ENCODE results near the gene PON2. TPM values are rescaled to one million over a fixed set of nuclear protein-coding genes. Genes with fewer than 3 reads are reported as not detected.
A peak's percentile ranks its signal among the peaks of the same experiment; 100 is the strongest.

The PON2 gene
- total RNA-seq, 1 donor from 2014 or later, result 152 TPM

- H3K79me2 ChIP-seq (ENCODE audit: insufficient read depth, low read length), result no peaks in the 10 kb centered on the region
- H3K36me3 ChIP-seq (ENCODE audit: insufficient read depth, low read length), result no peaks in the 10 kb centered on the region
- peaks cover 5% of the 10 kb centered on the region for H3K4me1 Mint-ChIP-seq (ENCODE audit: low read depth, unreplicated experiment)
- no peaks in the 10 kb centered on the region for H3K4me1 ChIP-seq (ENCODE audit: insufficient read depth, low read length)
- peaks cover 3% of the 10 kb centered on the region for H3K9me3 ChIP-seq (ENCODE audit: insufficient read depth, low read depth, low read length)
- H2AFZ ChIP-seq (ENCODE audit: low read depth, low read length), result no peak overlapping the region
- DNase-seq (ENCODE audit: low read depth) (no peak), FAIRE-seq (no peak)
- H3K9ac ChIP-seq (ENCODE audit: low read length), result no peak overlapping the region
- H3K27ac Mint-ChIP-seq (ENCODE audit: unreplicated experiment), result no peak overlapping the region
- no peak overlapping the region for H3K4me2 ChIP-seq (ENCODE audit: low read length)
- H3K27me3 ChIP-seq (ENCODE audit: insufficient read depth, low read length), result no peaks in the 10 kb centered on the region
- H3K4me3 ChIP-seq (ENCODE audit: insufficient read depth, low read depth, low read length), result no peak overlapping the region
- peaks cover 1% of the 10 kb centered on the region for H3K36me3 Mint-ChIP-seq (ENCODE audit: low read depth, unreplicated experiment)
- TF ChIP-seq CTCF (IDR thresholded peaks at IDR 0.05; ENCODE audit: insufficient read depth, low read depth, low read length) (no peak), EZH2 (IDR thresholded peaks at IDR 0.05; ENCODE audit: insufficient read depth, low read length) (no peak)
- no peak overlapping the region for H3K27ac ChIP-seq (ENCODE audit: low read depth, low read length)
- no peak overlapping the region for H3K4me3 Mint-ChIP-seq (ENCODE audit: unreplicated experiment)
- no peaks in the 10 kb centered on the region for H4K20me1 ChIP-seq (ENCODE audit: insufficient read depth, low read length)
- H3K9me3 Mint-ChIP-seq (ENCODE audit: unreplicated experiment), result peaks cover 34% of the 10 kb centered on the region
- no peaks in the 10 kb centered on the region for H3K27me3 Mint-ChIP-seq (ENCODE audit: low read depth, unreplicated experiment)
Measured at GRCh38 chr7:95376632-95377400, 58.0 kb downstream of the PON2 start.

- Histone ChIP-seq H3K27ac (ENCODE audit: low read depth, low read length) (no peak overlapping the region), H3K27me3 (ENCODE audit: insufficient read depth, low read length) (no peaks in the 10 kb centered on the region), H2AFZ (ENCODE audit: low read depth, low read length) (no peak overlapping the region), H3K9me3 (ENCODE audit: insufficient read depth, low read depth, low read length) (peaks cover 3% of the 10 kb centered on the region), H4K20me1 (ENCODE audit: insufficient read depth, low read length) (no peaks in the 10 kb centered on the region), H3K4me2 (ENCODE audit: low read length) (no peak overlapping the region), H3K36me3 (ENCODE audit: insufficient read depth, low read length) (no peaks in the 10 kb centered on the region), H3K9ac (ENCODE audit: low read length) (no peak overlapping the region), H3K79me2 (ENCODE audit: insufficient read depth, low read length) (no peaks in the 10 kb centered on the region), H3K4me1 (ENCODE audit: insufficient read depth, low read length) (no peaks in the 10 kb centered on the region), H3K4me3 (ENCODE audit: insufficient read depth, low read depth, low read length) (no peak overlapping the region)
- TF ChIP-seq CTCF (IDR thresholded peaks at IDR 0.05; ENCODE audit: insufficient read depth, low read depth, low read length) (no peak), EZH2 (IDR thresholded peaks at IDR 0.05; ENCODE audit: insufficient read depth, low read length) (no peak)
- H3K27me3 Mint-ChIP-seq (ENCODE audit: low read depth, unreplicated experiment), result no peaks in the 10 kb centered on the region
- peaks cover 31% of the 10 kb centered on the region for H3K9me3 Mint-ChIP-seq (ENCODE audit: unreplicated experiment)
- DNase-seq (ENCODE audit: low read depth) (no peak), FAIRE-seq (no peak)
- peak overlapping the region; percentile 34 for H3K27ac Mint-ChIP-seq (ENCODE audit: unreplicated experiment)
- peaks cover 1% of the 10 kb centered on the region for H3K36me3 Mint-ChIP-seq (ENCODE audit: low read depth, unreplicated experiment)
- H3K4me3 Mint-ChIP-seq (ENCODE audit: unreplicated experiment), result no peak overlapping the region
- H3K4me1 Mint-ChIP-seq (ENCODE audit: low read depth, unreplicated experiment), result peaks cover 5% of the 10 kb centered on the region
Measured at GRCh38 chr7:95375591-95376257, 59.1 kb downstream of the PON2 start.

GRCh38 chr7:95373323-95373722, 61.5 kb downstream of the PON2 start:
- Mint-ChIP-seq H3K36me3 (ENCODE audit: low read depth, unreplicated experiment) (peaks cover 1% of the 10 kb centered on the region), H3K27ac (ENCODE audit: unreplicated experiment) (no peak overlapping the region), H3K27me3 (ENCODE audit: low read depth, unreplicated experiment) (no peaks in the 10 kb centered on the region), H3K4me1 (ENCODE audit: low read depth, unreplicated experiment) (peaks cover 5% of the 10 kb centered on the region), H3K4me3 (ENCODE audit: unreplicated experiment) (no peak overlapping the region), H3K9me3 (ENCODE audit: unreplicated experiment) (peaks cover 15% of the 10 kb centered on the region)
- no peak overlapping the region for H3K9ac ChIP-seq (ENCODE audit: low read length)
- H4K20me1 ChIP-seq (ENCODE audit: insufficient read depth, low read length), result no peaks in the 10 kb centered on the region
- H3K4me3 ChIP-seq (ENCODE audit: insufficient read depth, low read depth, low read length), result no peak overlapping the region
- H3K79me2 ChIP-seq (ENCODE audit: insufficient read depth, low read length), result no peaks in the 10 kb centered on the region
- no peaks in the 10 kb centered on the region for H3K36me3 ChIP-seq (ENCODE audit: insufficient read depth, low read length)
- H3K4me1 ChIP-seq (ENCODE audit: insufficient read depth, low read length), result no peaks in the 10 kb centered on the region
- no peak for DNase-seq (ENCODE audit: low read depth)
- no peak overlapping the region for H3K27ac ChIP-seq (ENCODE audit: low read depth, low read length)
- H3K4me2 ChIP-seq (ENCODE audit: low read length), result no peak overlapping the region
- H3K27me3 ChIP-seq (ENCODE audit: insufficient read depth, low read length), result no peaks in the 10 kb centered on the region
- TF ChIP-seq CTCF (IDR thresholded peaks at IDR 0.05; ENCODE audit: insufficient read depth, low read depth, low read length) (no peak), EZH2 (IDR thresholded peaks at IDR 0.05; ENCODE audit: insufficient read depth, low read length) (no peak)
- no peak overlapping the region for H2AFZ ChIP-seq (ENCODE audit: low read depth, low read length)
- H3K9me3 ChIP-seq (ENCODE audit: insufficient read depth, low read depth, low read length), result no peaks in the 10 kb centered on the region
- FAIRE-seq, result no peak

Data from astrocyte (in vitro differentiated cells and primary cell).